ENCODE measurements around the gene CACNA1I. TPM values are rescaled to one million over a fixed set of nuclear protein-coding genes. Genes with fewer than 3 reads are reported as not detected.

CACNA1I gene
- total RNA-seq, 1 donor from 2014 or later: 0.11 TPM

DNA sequence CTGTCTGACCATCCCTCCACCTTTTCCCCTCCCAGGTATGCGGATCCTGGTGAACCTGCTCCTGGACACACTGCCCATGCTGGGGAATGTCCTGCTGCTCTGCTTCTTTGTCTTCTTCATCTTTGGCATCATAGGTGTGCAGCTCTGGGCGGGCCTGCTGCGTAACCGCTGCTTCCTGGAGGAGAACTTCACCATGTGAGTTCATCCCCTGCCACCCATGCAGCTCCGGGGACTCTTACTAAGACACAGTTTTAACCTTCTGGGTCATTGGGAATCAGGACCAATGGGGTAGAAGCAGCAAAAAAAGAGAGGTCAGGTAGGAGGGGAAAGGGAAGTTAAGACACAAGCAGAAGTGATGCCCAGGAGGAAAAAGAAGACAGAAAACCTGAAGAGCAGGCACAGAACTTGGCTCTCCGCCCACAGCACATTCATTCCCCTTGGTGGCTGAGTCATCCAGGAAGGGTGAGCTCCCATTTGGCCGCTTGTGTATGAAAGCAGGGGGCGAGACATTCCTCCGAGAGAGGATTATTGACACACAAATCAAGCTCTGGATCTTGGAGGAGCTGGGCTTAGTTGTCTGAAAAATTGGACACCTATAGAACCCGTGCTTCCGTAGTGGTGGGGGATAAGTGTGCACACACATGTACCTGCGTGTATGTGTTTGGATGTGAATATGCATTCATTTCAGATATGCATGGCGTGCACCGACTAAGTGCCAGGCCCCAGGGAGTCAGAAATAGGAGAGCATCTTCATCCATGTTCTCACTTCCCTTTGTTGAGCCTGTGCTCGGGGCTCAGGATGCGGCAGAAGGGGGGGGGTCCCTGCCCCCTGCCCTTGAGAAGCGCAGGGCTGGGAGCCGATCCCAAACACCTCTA, 64.2 kb downstream of the CACNA1I start:
- H3K4me3 Mint-ChIP-seq (ENCODE audit: unreplicated experiment): no peak overlapping the region

DNA sequence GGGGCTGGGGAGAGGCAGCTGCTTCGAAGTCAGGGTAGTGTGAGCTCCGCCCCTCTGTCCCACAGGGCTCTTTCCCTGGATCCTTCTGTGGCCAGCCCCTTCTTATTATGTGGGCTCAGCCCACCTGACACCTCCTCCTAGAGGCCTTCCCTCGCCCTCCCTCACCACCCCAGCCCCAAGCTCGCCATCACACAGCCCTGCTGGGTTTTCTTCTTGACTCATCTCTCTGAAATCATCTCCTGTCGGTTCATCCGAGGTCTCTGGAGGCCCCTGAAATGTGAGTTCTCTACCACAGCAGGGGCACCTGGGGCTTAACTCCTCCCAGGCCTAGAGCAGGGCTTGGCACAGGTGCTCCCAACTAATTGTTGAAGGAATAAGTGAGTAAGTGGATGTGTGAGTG, 65.2 kb downstream of the CACNA1I start:
- H3K36me3 Mint-ChIP-seq (ENCODE audit: low read depth, unreplicated experiment): no peaks in the 10 kb centered on the region
- peaks cover 6% of the 10 kb centered on the region for H3K4me1 Mint-ChIP-seq (ENCODE audit: low read depth, unreplicated experiment)
- H3K36me3 ChIP-seq (ENCODE audit: insufficient read depth, low read length): no peaks in the 10 kb centered on the region
- H3K9me3 ChIP-seq (ENCODE audit: insufficient read depth, low read depth, low read length): no peaks in the 10 kb centered on the region
- FAIRE-seq (no peak), DNase-seq (ENCODE audit: low read depth) (no peak)
- H3K4me1 ChIP-seq (ENCODE audit: insufficient read depth, low read length): peaks cover 19% of the 10 kb centered on the region
- no peaks in the 10 kb centered on the region for H3K9me3 Mint-ChIP-seq (ENCODE audit: unreplicated experiment)
- no peaks in the 10 kb centered on the region for H3K79me2 ChIP-seq (ENCODE audit: insufficient read depth, low read length)
- H3K9ac ChIP-seq (ENCODE audit: low read length): no peak overlapping the region
- no peaks in the 10 kb centered on the region for H4K20me1 ChIP-seq (ENCODE audit: insufficient read depth, low read length)
- H3K4me3 Mint-ChIP-seq (ENCODE audit: unreplicated experiment): no peak overlapping the region
- no peak overlapping the region for H3K27ac Mint-ChIP-seq (ENCODE audit: unreplicated experiment)
- H3K4me2 ChIP-seq (ENCODE audit: low read length): no peak overlapping the region
- peaks cover 36% of the 10 kb centered on the region for H3K27me3 Mint-ChIP-seq (ENCODE audit: low read depth, unreplicated experiment)
- no peak overlapping the region for H2AFZ ChIP-seq (ENCODE audit: low read depth, low read length)
- H3K27ac ChIP-seq (ENCODE audit: low read depth, low read length): no peak overlapping the region
- no peak overlapping the region for H3K4me3 ChIP-seq (ENCODE audit: insufficient read depth, low read depth, low read length)
- TF ChIP-seq EZH2 (IDR thresholded peaks at IDR 0.05; ENCODE audit: insufficient read depth, low read length): no peak
- peaks cover 3% of the 10 kb centered on the region for H3K27me3 ChIP-seq (ENCODE audit: insufficient read depth, low read length)

More for the DNA sequence above, 64.2 kb downstream of the CACNA1I start:
- Histone ChIP-seq H3K79me2 (ENCODE audit: insufficient read depth, low read length) (no peaks in the 10 kb centered on the region), H3K4me3 (ENCODE audit: insufficient read depth, low read depth, low read length) (no peak overlapping the region), H3K27me3 (ENCODE audit: insufficient read depth, low read length) (peaks cover 3% of the 10 kb centered on the region), H3K36me3 (ENCODE audit: insufficient read depth, low read length) (no peaks in the 10 kb centered on the region), H3K4me2 (ENCODE audit: low read length) (peak overlapping the region; percentile 65), H3K9ac (ENCODE audit: low read length) (no peak overlapping the region), H2AFZ (ENCODE audit: low read depth, low read length) (no peak overlapping the region), H3K27ac (ENCODE audit: low read depth, low read length) (no peak overlapping the region), H3K9me3 (ENCODE audit: insufficient read depth, low read depth, low read length) (no peaks in the 10 kb centered on the region), H3K4me1 (ENCODE audit: insufficient read depth, low read length) (peaks cover 19% of the 10 kb centered on the region), H4K20me1 (ENCODE audit: insufficient read depth, low read length) (no peaks in the 10 kb centered on the region)
- FAIRE-seq: peak; percentile 85
- Mint-ChIP-seq H3K4me1 (ENCODE audit: low read depth, unreplicated experiment) (peaks cover 6% of the 10 kb centered on the region), H3K27me3 (ENCODE audit: low read depth, unreplicated experiment) (peaks cover 43% of the 10 kb centered on the region), H3K9me3 (ENCODE audit: unreplicated experiment) (no peaks in the 10 kb centered on the region), H3K36me3 (ENCODE audit: low read depth, unreplicated experiment) (no peaks in the 10 kb centered on the region), H3K27ac (ENCODE audit: unreplicated experiment) (no peak overlapping the region)
- TF ChIP-seq EZH2 (IDR thresholded peaks at IDR 0.05; ENCODE audit: insufficient read depth, low read length): no peak
- TF ChIP-seq, protein P1, sequence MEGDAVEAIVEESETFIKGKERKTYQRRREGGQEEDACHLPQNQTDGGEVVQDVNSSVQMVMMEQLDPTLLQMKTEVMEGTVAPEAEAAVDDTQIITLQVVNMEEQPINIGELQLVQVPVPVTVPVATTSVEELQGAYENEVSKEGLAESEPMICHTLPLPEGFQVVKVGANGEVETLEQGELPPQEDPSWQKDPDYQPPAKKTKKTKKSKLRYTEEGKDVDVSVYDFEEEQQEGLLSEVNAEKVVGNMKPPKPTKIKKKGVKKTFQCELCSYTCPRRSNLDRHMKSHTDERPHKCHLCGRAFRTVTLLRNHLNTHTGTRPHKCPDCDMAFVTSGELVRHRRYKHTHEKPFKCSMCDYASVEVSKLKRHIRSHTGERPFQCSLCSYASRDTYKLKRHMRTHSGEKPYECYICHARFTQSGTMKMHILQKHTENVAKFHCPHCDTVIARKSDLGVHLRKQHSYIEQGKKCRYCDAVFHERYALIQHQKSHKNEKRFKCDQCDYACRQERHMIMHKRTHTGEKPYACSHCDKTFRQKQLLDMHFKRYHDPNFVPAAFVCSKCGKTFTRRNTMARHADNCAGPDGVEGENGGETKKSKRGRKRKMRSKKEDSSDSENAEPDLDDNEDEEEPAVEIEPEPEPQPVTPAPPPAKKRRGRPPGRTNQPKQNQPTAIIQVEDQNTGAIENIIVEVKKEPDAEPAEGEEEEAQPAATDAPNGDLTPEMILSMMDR (IDR thresholded peaks at IDR 0.05; ENCODE audit: insufficient read depth, low read depth, low read length): no peak
- peak; percentile 83 for DNase-seq (ENCODE audit: low read depth)

DNA sequence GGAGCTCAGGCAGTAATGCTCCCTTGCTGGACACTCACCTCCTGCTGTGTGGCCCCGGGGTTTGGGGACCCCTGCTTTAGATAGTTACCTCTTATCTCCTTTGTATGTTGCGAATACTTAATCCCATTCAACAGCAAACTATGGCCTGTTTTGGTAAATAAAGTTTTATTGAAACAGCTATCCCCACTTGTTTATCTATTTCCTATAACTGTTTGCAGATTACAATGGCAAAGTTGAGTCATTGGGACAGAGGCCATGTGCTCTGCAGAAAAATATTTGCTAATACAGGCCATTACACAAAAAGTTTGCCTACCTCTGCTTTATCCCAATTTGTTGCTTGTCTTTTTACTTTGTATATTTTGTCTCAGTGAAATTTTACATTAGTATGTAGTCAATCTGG, 68.4 kb downstream of the CACNA1I start:
- Mint-ChIP-seq H3K9me3 (ENCODE audit: unreplicated experiment) (no peaks in the 10 kb centered on the region), H3K36me3 (ENCODE audit: low read depth, unreplicated experiment) (no peaks in the 10 kb centered on the region), H3K4me3 (ENCODE audit: unreplicated experiment) (no peak overlapping the region), H3K27ac (ENCODE audit: unreplicated experiment) (no peak overlapping the region), H3K4me1 (ENCODE audit: low read depth, unreplicated experiment) (peaks cover 6% of the 10 kb centered on the region), H3K27me3 (ENCODE audit: low read depth, unreplicated experiment) (peaks cover 44% of the 10 kb centered on the region)
- no peak for TF ChIP-seq EZH2 (IDR thresholded peaks at IDR 0.05; ENCODE audit: insufficient read depth, low read length)
- TF ChIP-seq, protein P1 (IDR thresholded peaks at IDR 0.05; ENCODE audit: insufficient read depth, low read depth, low read length): no peak
- H3K4me2 ChIP-seq (ENCODE audit: low read length): no peak overlapping the region
- no peak overlapping the region for H3K4me3 ChIP-seq (ENCODE audit: insufficient read depth, low read depth, low read length)
- no peaks in the 10 kb centered on the region for H4K20me1 ChIP-seq (ENCODE audit: insufficient read depth, low read length)
- no peaks in the 10 kb centered on the region for H3K9me3 ChIP-seq (ENCODE audit: insufficient read depth, low read depth, low read length)
- no peaks in the 10 kb centered on the region for H3K79me2 ChIP-seq (ENCODE audit: insufficient read depth, low read length)
- DNase-seq (ENCODE audit: low read depth) (no peak), FAIRE-seq (no peak)
- H2AFZ ChIP-seq (ENCODE audit: low read depth, low read length): no peak overlapping the region
- no peaks in the 10 kb centered on the region for H3K27me3 ChIP-seq (ENCODE audit: insufficient read depth, low read length)
- no peak overlapping the region for H3K27ac ChIP-seq (ENCODE audit: low read depth, low read length)
- peaks cover 19% of the 10 kb centered on the region for H3K4me1 ChIP-seq (ENCODE audit: insufficient read depth, low read length)
- H3K36me3 ChIP-seq (ENCODE audit: insufficient read depth, low read length): no peaks in the 10 kb centered on the region
- no peak overlapping the region for H3K9ac ChIP-seq (ENCODE audit: low read length)

All from astrocyte (in vitro differentiated cells and primary cell).